ENCODE measurements around the gene ATOH8.

ATOH8 gene

DNA sequence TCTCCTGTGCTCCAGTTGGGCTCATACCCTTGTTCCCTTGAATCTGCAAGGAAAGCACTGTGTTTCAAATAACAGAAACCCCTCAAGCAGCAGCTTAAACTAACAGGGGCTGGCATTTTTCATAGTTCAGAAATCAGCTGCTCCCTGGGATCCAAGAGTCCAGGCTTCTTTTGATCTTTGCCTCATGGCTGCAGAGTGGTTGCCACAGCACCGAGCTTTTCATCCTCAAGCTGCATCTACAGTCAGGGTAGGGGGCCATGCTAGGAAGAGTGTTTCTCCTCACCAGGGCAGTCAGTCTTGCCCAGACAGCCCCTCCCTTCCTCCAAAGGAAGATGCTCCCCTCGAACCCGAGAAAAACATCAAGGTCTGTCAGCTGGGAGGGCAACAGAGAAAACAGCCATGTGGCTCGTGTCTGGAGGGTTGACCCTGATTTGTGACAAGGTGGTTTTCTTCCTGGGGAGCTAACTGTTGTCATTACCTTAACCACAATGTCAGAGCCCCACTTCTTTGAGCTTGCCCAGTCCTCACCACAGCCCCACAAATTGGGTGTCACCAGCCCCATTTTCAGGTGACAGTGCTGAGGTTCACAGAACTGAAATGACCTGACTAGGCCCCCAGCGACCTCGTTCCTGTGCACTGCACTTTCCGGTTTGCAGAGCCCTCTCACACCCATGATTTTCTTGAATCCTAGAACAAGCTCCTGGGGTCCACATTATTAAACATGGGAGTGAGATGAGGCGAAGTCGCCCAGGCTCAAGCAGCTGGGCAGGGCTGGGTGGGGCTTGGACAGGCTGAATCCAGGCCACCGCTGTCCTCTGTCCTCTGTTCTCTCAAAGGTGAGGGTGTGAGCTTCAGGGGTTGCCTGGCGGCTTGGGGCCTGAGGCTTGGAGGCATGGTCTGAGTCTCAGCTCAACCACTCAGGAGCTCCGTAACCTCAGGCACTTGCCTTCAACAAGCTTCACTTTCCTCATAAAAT is 21.9 kb downstream of the ATOH8 start:
- Histone ChIP-seq H3K9ac (ENCODE audit: low read depth in 1 of 2, low read length in 2 of 2) (no peak overlapping the region), H3K27ac (ENCODE audit: low read depth in 2 of 2, low read length in 2 of 2) (no peak overlapping the region), H3K4me3 (ENCODE audit: low read length in 2 of 2) (no peak overlapping the region), H3K4me1 (ENCODE audit: control insufficient read depth in 2 of 2, insufficient read depth in 2 of 2, low read length in 2 of 2) (peaks cover 19 to 20% of the 10 kb centered on the region in 2 donors), H3K27me3 (ENCODE audit: control insufficient read depth in 2 of 2, insufficient read depth in 2 of 2, low read length in 2 of 2) (no peaks in the 10 kb centered on the region), H3K9me3 (ENCODE audit: control insufficient read depth in 2 of 2, low read length in 2 of 2) (no peaks in the 10 kb centered on the region), H3K36me3 (ENCODE audit: control insufficient read depth in 2 of 2, insufficient read depth in 2 of 2, low read length in 2 of 2) (no peaks in the 10 kb centered on the region)

DNA sequence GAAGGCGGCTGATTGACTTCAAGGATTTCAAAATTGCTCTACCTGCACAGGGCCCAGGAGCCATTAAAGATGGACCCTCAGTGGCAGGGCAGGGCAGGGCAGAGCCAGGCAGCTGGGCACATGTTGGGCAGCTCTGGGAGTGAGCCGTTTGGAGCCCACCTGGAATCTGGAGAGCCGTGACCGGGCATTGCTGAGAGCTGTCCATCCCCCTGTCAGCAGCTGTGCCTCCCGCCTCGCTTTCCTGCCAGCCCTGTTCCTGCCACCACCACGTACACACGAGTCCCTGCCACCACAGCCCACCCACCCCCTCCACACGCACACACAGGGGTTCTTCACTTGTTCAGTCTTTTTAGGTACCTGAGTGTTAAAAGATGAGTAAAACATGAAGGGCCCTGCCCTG is 22.9 kb downstream of the ATOH8 start:
- no peaks in the 10 kb centered on the region for H3K9me3 ChIP-seq (ENCODE audit: control insufficient read depth in 2 of 2, low read length in 2 of 2)
- H3K27me3 ChIP-seq (ENCODE audit: control insufficient read depth in 2 of 2, insufficient read depth in 2 of 2, low read length in 2 of 2), result no peaks in the 10 kb centered on the region
- H3K4me3 ChIP-seq (ENCODE audit: low read length in 2 of 2), result no peak overlapping the region
- no peak overlapping the region for H3K27ac ChIP-seq (ENCODE audit: low read depth in 2 of 2, low read length in 2 of 2)
- H3K36me3 ChIP-seq (ENCODE audit: control insufficient read depth in 2 of 2, insufficient read depth in 2 of 2, low read length in 2 of 2), result no peaks in the 10 kb centered on the region
- H3K9ac ChIP-seq (ENCODE audit: low read depth in 1 of 2, low read length in 2 of 2), result no peak overlapping the region
- H3K4me1 ChIP-seq (ENCODE audit: control insufficient read depth in 2 of 2, insufficient read depth in 2 of 2, low read length in 2 of 2), result peaks cover 9 to 10% of the 10 kb centered on the region in 2 donors

- H3K27me3 ChIP-seq (ENCODE audit: control insufficient read depth in 2 of 2, insufficient read depth in 2 of 2, low read length in 2 of 2), result no peaks in the 10 kb centered on the region
- peaks cover 5 to 6% of the 10 kb centered on the region in 2 donors for H3K4me1 ChIP-seq (ENCODE audit: control insufficient read depth in 2 of 2, insufficient read depth in 2 of 2, low read length in 2 of 2)
- no peaks in the 10 kb centered on the region for H3K9me3 ChIP-seq (ENCODE audit: control insufficient read depth in 2 of 2, low read length in 2 of 2)
- H3K4me3 ChIP-seq (ENCODE audit: low read length in 2 of 2), result no peak overlapping the region
- no peaks in the 10 kb centered on the region for H3K36me3 ChIP-seq (ENCODE audit: control insufficient read depth in 2 of 2, insufficient read depth in 2 of 2, low read length in 2 of 2)
- H3K9ac ChIP-seq (ENCODE audit: low read depth in 1 of 2, low read length in 2 of 2), result no peak overlapping the region
- H3K27ac ChIP-seq (ENCODE audit: low read depth in 2 of 2, low read length in 2 of 2), result no peak overlapping the region
Measured at GRCh38 chr2:85777441-85777861, 23.7 kb downstream of the ATOH8 start.

GRCh38 chr2:85778646-85779379 is 25.0 kb downstream of the ATOH8 start:
- no peaks in the 10 kb centered on the region for H3K27me3 ChIP-seq (ENCODE audit: control insufficient read depth in 2 of 2, insufficient read depth in 2 of 2, low read length in 2 of 2)

DNA sequence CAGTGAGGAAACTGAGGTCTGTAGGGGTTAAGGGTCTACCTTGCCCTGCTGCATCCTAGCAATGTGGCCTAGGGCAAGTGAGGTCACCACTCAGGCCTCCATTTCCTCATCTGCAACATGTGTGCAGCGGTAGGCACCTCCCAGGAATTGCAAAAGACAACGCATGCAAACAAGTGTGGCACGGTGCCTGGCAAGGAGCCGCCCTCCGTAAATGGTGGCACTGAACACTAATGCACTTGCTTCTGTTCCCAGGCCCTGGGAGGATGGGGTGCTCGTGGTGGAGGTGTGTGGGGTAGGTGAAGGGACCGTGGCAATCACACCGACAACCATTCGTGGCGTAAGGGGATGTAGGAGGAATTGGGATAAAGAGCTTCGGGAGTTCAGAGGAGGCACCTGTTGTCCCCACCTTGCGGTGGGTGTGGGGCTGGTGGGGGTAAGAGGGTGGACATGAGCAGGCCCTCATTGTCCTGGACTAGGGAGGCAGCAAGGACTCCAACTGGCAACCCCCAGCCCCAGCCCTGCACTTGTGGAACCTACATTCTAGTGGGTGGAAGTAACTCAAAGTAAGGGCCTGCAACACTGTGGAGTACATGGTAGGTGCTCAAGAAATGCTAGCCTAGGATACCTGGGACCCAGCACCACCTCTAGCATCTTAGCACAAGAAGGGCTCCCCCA is 26.0 kb downstream of the ATOH8 start:
- no peak overlapping the region for H3K27ac ChIP-seq (ENCODE audit: low read depth in 2 of 2, low read length in 2 of 2)

More at GRCh38 chr2:85778646-85779379, 25.0 kb downstream of the ATOH8 start:
- no peak overlapping the region for H3K9ac ChIP-seq (ENCODE audit: low read depth in 1 of 2, low read length in 2 of 2)
- no peaks in the 10 kb centered on the region for H3K4me1 ChIP-seq (ENCODE audit: control insufficient read depth in 2 of 2, insufficient read depth in 2 of 2, low read length in 2 of 2)
- no peak overlapping the region for H3K27ac ChIP-seq (ENCODE audit: low read depth in 2 of 2, low read length in 2 of 2)
- no peak overlapping the region for H3K4me3 ChIP-seq (ENCODE audit: low read length in 2 of 2)
- H3K36me3 ChIP-seq (ENCODE audit: control insufficient read depth in 2 of 2, insufficient read depth in 2 of 2, low read length in 2 of 2), result no peaks in the 10 kb centered on the region
- no peaks in the 10 kb centered on the region for H3K9me3 ChIP-seq (ENCODE audit: control insufficient read depth in 2 of 2, low read length in 2 of 2)

DNA sequence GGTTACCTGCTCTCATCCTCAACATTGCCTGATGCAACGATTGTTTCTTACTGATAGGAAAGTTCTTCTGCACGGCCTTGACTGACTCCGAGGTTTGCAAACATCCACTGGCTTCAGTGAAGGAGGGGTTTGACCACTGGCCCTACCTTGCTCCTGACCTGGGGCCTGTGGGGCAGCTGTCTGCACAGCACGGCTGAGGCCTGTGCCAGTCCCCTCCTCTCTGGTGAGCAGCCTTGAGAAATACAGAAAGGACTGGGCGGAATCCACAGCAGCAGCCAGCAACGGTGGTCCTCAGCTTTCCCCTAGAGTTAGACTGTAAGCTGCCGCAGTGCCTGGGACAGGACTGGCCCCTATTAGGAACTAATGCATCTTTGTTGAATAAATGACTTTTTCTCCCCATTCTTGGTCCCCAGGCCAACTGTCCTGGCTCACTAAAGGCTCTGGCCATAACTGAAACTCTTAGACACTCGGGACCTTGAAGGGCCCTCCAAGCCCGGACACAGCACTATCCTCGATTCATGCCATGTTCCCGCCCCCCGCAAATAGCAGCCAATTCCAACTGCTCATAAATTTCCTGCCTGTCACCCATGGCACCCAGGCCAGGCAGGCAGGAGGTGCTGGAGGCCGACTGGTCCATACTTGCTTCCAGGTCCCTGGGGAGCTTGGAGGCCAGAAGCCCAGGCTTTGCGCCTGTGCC is 26.7 kb downstream of the ATOH8 start:
- Histone ChIP-seq H3K4me3 (ENCODE audit: low read length in 2 of 2) (no peak overlapping the region), H3K4me1 (ENCODE audit: control insufficient read depth in 2 of 2, insufficient read depth in 2 of 2, low read length in 2 of 2) (no peaks in the 10 kb centered on the region), H3K36me3 (ENCODE audit: control insufficient read depth in 2 of 2, insufficient read depth in 2 of 2, low read length in 2 of 2) (no peaks in the 10 kb centered on the region), H3K27me3 (ENCODE audit: control insufficient read depth in 2 of 2, insufficient read depth in 2 of 2, low read length in 2 of 2) (no peaks in the 10 kb centered on the region), H3K27ac (ENCODE audit: low read depth in 2 of 2, low read length in 2 of 2) (no peak overlapping the region), H3K9ac (ENCODE audit: low read depth in 1 of 2, low read length in 2 of 2) (no peak overlapping the region), H3K9me3 (ENCODE audit: control insufficient read depth in 2 of 2, low read length in 2 of 2) (no peaks in the 10 kb centered on the region)

More for the DNA sequence above, 26.0 kb downstream of the ATOH8 start:
- no peaks in the 10 kb centered on the region for H3K27me3 ChIP-seq (ENCODE audit: control insufficient read depth in 2 of 2, insufficient read depth in 2 of 2, low read length in 2 of 2)
- no peaks in the 10 kb centered on the region for H3K4me1 ChIP-seq (ENCODE audit: control insufficient read depth in 2 of 2, insufficient read depth in 2 of 2, low read length in 2 of 2)
- no peaks in the 10 kb centered on the region for H3K36me3 ChIP-seq (ENCODE audit: control insufficient read depth in 2 of 2, insufficient read depth in 2 of 2, low read length in 2 of 2)
- no peak overlapping the region for H3K4me3 ChIP-seq (ENCODE audit: low read length in 2 of 2)
- no peaks in the 10 kb centered on the region for H3K9me3 ChIP-seq (ENCODE audit: control insufficient read depth in 2 of 2, low read length in 2 of 2)
- H3K9ac ChIP-seq (ENCODE audit: low read depth in 1 of 2, low read length in 2 of 2), result no peak overlapping the region

GRCh38 chr2:85781013-85781332 is 27.2 kb downstream of the ATOH8 start:
- no peak overlapping the region for H3K4me3 ChIP-seq (ENCODE audit: low read length in 2 of 2)
- H3K4me1 ChIP-seq (ENCODE audit: control insufficient read depth in 2 of 2, insufficient read depth in 2 of 2, low read length in 2 of 2), result peaks cover 0 to 1% of the 10 kb centered on the region in 2 donors
- H3K36me3 ChIP-seq (ENCODE audit: control insufficient read depth in 2 of 2, insufficient read depth in 2 of 2, low read length in 2 of 2), result no peaks in the 10 kb centered on the region
- no peaks in the 10 kb centered on the region for H3K9me3 ChIP-seq (ENCODE audit: control insufficient read depth in 2 of 2, low read length in 2 of 2)
- H3K27me3 ChIP-seq (ENCODE audit: control insufficient read depth in 2 of 2, insufficient read depth in 2 of 2, low read length in 2 of 2), result no peaks in the 10 kb centered on the region
- no peak overlapping the region for H3K27ac ChIP-seq (ENCODE audit: low read depth in 2 of 2, low read length in 2 of 2)
- no peak overlapping the region for H3K9ac ChIP-seq (ENCODE audit: low read depth in 1 of 2, low read length in 2 of 2)

- Histone ChIP-seq H3K4me3 (ENCODE audit: low read length in 2 of 2) (no peak overlapping the region), H3K9me3 (ENCODE audit: control insufficient read depth in 2 of 2, low read length in 2 of 2) (no peaks in the 10 kb centered on the region), H3K4me1 (ENCODE audit: control insufficient read depth in 2 of 2, insufficient read depth in 2 of 2, low read length in 2 of 2) (peaks cover 0 to 3% of the 10 kb centered on the region in 2 donors), H3K9ac (ENCODE audit: low read depth in 1 of 2, low read length in 2 of 2) (no peak overlapping the region), H3K27me3 (ENCODE audit: control insufficient read depth in 2 of 2, insufficient read depth in 2 of 2, low read length in 2 of 2) (no peaks in the 10 kb centered on the region), H3K36me3 (ENCODE audit: control insufficient read depth in 2 of 2, insufficient read depth in 2 of 2, low read length in 2 of 2) (no peaks in the 10 kb centered on the region), H3K27ac (ENCODE audit: low read depth in 2 of 2, low read length in 2 of 2) (no peak overlapping the region)
Measured at GRCh38 chr2:85783796-85784195, 30.0 kb downstream of the ATOH8 start.

- Histone ChIP-seq H3K9ac (ENCODE audit: low read depth in 1 of 2, low read length in 2 of 2) (no peak overlapping the region), H3K9me3 (ENCODE audit: control insufficient read depth in 2 of 2, low read length in 2 of 2) (no peaks in the 10 kb centered on the region), H3K27me3 (ENCODE audit: control insufficient read depth in 2 of 2, insufficient read depth in 2 of 2, low read length in 2 of 2) (no peaks in the 10 kb centered on the region), H3K4me3 (ENCODE audit: low read length in 2 of 2) (no peak overlapping the region), H3K4me1 (ENCODE audit: control insufficient read depth in 2 of 2, insufficient read depth in 2 of 2, low read length in 2 of 2) (peaks cover 0 to 3% of the 10 kb centered on the region in 2 donors), H3K27ac (ENCODE audit: low read depth in 2 of 2, low read length in 2 of 2) (no peak overlapping the region), H3K36me3 (ENCODE audit: control insufficient read depth in 2 of 2, insufficient read depth in 2 of 2, low read length in 2 of 2) (no peaks in the 10 kb centered on the region)
Measured at GRCh38 chr2:85784474-85784986, 30.7 kb downstream of the ATOH8 start.

Data from mucosa of rectum (tissue), 2 donors.